HG03354 (cell line): Measurements from ENCODE around the gene PLEKHA6.

Experiments
- ATAC-seq: cut with Tn5 transposase; IDR thresholded peaks from one replicate; pipeline ENCODE4 v1.9.1; 2021; ENCODE audit warnings: mild to moderate bottlenecking; ENCODE audit not compliant: unreplicated experiment, poor library complexity, severe bottlenecking

The PLEKHA6 gene

DNA sequence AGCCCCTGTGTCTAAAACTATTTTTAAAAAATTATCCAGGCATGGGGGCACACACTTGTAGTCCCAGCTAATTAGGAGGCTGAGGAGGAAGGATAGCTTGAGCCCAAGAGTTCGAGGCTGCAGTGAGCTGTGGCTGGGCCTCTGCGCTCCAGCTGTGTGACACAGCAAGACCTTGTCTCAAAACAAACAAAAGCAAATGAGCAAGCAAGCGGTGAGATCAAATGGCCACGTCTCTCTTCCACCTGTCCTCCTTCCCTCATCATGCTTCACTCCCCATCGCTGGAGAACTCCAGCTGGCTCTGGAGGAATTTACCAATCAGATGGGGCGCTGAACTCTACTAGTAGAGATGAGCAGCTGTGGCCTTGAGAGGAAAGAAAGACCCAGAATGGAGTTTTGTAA lies 179.6 kb downstream of the PLEKHA6 start:
- ATAC-seq, result no peak

DNA sequence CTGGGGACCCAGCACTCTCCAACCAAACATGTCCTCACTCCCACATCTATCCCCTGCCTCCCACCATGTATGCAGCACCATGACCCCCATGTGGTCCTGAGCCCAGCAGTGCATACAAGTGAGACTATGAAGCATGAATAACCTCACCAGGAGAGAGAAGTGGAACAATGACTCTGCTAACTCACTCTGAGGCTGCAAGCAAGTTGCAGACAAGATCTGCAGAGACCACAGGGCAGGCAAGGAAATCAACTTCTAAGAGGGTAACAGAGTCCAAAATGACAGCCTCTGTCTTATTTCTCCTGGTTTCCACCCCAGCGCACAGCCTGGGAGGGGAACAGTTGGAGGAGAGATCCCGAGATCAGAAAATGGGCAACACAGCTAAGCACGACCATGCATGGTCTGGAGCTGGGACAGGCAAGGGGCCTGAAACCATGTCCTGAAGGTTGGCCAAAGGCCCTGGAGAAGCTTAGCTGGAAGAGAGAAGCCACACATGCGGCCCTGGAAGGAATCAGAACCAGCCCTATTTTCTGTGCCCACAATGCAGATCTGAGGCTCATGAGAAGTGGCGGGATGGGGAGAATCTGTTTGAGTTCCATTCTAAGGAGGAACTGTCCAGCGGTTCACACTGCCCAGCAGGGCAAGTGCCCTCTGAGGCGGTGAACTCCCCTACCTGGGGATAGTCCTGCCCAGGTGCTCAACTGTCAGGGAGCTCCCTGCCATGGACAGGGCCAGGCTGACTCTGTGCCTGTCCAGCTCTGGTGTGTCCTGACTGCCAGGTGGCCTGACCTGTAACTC lies 181.0 kb downstream of the PLEKHA6 start:
- ATAC-seq, result no peak

DNA sequence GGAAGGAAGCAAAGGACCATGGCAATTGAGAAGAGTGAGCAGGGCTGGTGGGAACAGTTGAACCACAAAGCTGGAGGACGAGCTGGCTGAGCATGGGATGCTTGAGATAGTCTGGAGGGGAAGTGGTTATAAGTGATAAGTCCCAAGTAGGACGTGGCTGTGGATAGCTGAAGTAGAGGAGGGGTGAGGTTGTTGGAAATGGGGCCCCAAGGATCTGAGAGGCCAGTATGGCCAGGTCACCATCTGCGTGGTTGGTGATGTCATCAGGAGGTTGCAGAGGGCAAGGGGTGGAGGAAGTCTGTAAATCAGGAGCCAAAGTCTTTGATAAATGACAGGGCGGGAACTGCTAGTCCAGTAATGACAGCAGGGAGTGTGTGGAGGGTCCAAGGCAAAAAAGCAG lies 182.6 kb downstream of the PLEKHA6 start:
- ATAC-seq, result no peak

DNA sequence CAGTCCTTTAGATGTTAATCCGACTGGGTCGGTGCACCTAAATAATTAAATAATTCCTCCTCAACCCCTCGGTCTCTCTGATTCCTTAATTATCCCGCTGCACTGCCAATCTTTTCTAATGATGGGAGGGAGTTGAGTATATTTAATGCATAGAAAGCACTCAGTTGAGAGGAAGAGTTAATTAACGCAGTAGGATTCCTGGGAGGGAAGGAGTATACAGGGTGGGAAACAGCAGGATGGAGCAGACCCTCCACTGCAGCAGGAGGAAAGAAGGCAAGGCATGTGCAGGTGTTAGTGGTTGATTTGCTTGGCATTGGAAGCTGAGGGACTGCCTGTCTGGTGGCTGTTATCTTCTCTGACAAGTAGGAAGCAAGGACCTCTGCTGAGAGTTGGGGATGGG lies 183.7 kb downstream of the PLEKHA6 start:
- ATAC-seq, result no peak

DNA sequence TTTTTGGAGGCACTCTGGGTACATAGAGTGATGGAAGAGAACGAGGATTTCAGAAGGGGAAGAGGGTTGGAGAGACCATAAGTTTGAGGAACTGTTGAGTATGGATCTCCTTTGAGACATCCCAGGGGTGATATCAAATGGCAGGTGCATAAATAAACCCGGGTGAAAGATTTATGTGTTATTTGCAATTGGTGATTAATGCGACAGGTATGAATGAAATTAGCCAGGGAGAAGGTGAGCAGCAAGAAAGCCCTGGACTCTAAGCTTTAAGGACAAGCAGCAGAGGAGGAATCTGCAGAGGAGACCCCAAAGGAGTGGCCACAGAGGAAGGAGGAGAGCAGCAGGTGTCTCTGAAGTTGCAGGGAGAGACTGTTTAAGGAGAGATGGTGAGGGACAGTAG lies 184.8 kb downstream of the PLEKHA6 start:
- ATAC-seq, result no peak

DNA sequence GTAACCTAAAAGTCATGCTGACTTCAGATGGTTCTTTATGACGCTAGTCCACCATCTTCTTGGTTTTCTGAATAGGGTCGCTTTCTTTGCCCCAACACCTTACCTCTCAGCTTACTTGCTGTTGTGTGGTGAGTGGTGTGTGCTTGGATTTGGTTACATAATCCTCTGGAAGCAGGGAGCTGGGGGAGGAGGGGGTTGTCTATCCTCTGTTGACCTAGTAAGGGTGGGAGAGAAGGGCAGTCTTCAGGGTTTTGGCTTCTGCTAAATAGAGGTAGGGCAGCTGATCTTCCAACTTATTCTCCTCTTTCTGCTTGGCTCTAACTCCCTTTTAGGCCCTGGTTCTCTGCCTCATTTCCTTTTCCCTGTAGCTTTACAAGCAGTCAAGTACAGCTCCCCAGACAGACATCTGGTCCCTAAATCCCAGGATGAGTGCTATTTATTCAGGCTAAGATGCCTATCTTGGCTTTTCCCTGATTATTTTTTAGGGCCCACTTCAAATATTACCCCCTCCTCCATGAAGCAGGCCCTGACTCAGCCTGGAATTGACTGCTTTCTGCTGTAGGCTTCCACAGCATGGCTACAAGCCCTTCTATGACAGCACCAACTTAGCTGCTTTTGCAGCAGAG lies 187.2 kb downstream of the PLEKHA6 start:
- no peak for ATAC-seq

DNA sequence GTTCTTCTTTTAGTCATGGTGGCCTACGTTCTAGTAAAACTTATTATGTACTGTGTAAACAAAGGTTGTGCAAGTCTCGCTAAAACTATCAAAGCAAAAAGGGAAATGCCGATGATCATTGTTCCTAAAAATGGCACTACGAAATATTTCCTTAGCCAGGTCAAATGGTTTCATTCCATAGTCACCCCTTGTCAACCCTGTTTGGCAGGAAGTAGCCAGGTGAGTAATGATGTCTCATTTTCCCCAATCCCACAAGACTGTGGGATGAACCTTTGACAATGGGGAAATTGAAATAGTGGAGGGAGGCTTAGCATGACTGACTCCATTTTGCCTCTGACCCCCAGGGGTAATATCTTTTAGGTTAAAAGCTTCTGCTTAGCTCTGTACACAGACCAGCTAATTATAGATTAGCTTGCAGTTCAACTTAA lies 188.0 kb downstream of the PLEKHA6 start:
- ATAC-seq, result no peak

DNA sequence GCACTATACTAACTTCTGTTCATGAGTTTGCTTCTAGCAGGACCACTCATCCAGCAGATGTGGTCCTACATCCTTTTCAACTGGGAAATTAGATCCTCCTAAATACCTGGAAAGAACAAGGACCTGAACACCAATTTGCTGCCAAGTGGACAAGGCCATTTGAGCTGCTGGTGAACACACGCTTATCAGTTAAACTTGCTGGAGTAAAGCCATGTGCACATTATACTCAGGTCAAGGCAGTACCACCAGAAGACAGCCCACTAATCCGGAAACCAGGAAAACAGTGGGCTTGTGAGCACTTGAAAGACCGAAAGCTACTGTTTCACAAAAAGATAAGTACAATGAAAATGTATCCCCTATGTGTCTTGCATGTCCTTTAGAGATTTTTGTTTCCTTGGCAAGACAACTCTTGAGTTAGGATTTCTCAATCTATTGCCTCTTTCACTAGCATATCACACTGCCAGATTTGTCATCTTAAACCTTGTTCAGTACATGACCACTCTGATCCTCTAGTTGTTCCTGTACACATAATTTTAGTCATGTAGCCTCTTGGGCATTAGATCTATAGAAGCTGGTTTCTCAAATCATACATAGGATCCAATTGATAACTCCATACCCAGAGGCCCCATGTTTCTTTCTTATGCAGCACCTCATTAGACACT lies 189.1 kb downstream of the PLEKHA6 start:
- ATAC-seq, result no peak

DNA sequence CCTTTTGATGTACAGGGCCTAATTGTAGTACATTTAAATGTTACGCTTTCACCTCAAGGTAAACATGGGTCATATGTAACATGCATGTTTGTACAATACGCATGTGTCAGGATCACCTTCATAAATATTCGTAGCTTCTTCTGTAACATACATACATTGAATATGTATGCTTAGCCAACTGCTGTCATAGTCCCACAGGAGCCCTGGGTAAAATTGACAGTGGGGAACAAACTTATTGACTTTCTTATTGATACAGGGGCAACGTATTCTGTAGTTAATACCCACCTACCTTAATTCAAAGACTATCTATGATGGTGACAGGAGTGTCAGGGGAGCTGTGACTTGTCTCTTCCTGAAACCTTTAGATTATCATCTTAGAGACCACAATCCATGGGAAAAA lies 189.9 kb downstream of the PLEKHA6 start:
- no peak for ATAC-seq
